ENCODE results near the gene SLFN5. TPM values are rescaled to one million over a fixed set of nuclear protein-coding genes. Genes with fewer than 3 reads are reported as not detected.
"Not testable (repeated sequence)": the region's sequence is repeated elsewhere in the genome, so short reads cannot be mapped to it uniquely, and the experiment has no call there.

Gene SLFN5
- total RNA-seq, 1 experiment from 2014 or later = 133 TPM

DNA sequence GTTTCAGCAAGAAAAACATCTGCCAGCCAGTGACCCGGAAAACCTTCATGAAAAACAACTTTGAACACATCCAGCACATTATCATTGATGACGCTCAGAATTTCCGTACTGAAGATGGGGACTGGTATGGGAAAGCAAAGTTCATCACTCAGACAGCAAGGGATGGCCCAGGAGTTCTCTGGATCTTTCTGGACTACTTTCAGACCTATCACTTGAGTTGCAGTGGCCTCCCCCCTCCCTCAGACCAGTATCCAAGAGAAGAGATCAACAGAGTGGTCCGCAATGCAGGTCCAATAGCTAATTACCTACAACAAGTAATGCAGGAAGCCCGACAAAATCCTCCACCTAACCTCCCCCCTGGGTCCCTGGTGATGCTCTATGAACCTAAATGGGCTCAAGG lies 22.2 kb downstream of the SLFN5 start:
- H3K27ac Mint-ChIP-seq (ENCODE audit: low read depth, unreplicated experiment) = no peak overlapping the region
- H3K4me1 Mint-ChIP-seq (ENCODE audit: insufficient read depth, unreplicated experiment) = no peaks in the 10 kb centered on the region
- CTCF ChIA-PET = no interaction called here
- TF ChIP-seq CTCF (IDR thresholded peaks at IDR 0.05; ENCODE audit: unreplicated experiment) = no peak
- intact Hi-C loops (cut with micrococcal nuclease) = no loop called here
- DNase-seq (ENCODE audit: unreplicated experiment) = no peak
- POLR2A ChIA-PET = no interaction called here
- no peak overlapping the region for H3K4me3 Mint-ChIP-seq (ENCODE audit: unreplicated experiment)
- BruUV-seq (replicated peaks) = no TSS peak
- H3K36me3 Mint-ChIP-seq (ENCODE audit: insufficient read depth, unreplicated experiment) = peaks cover 74% of the 10 kb centered on the region
- H3K27me3 Mint-ChIP-seq (ENCODE audit: insufficient read depth, unreplicated experiment) = no peaks in the 10 kb centered on the region
- H3K9me3 Mint-ChIP-seq (ENCODE audit: unreplicated experiment) = no peaks in the 10 kb centered on the region

- peaks cover 69% of the 10 kb centered on the region for H3K36me3 Mint-ChIP-seq (ENCODE audit: insufficient read depth, unreplicated experiment)
- no peaks in the 10 kb centered on the region for H3K4me1 Mint-ChIP-seq (ENCODE audit: insufficient read depth, unreplicated experiment)
- BruUV-seq (replicated peaks) = no TSS peak
- no peaks in the 10 kb centered on the region for H3K27me3 Mint-ChIP-seq (ENCODE audit: insufficient read depth, unreplicated experiment)
- no peak overlapping the region for H3K4me3 Mint-ChIP-seq (ENCODE audit: unreplicated experiment)
- CTCF ChIA-PET = interaction anchor here (0.6 to 1.0 kb wide), 3 partner anchors 47 to 274 kb away, joined by 3 to 7 read pairs (median 3); no protein-coding TSS in a partner anchor
- no peaks in the 10 kb centered on the region for H3K9me3 Mint-ChIP-seq (ENCODE audit: unreplicated experiment)
- intact Hi-C loops (cut with micrococcal nuclease) = no loop called here
- POLR2A ChIA-PET = interaction anchor here (2.2 kb wide), 1 partner anchor 8 kb away, joined by 11 read pairs; no protein-coding TSS in a partner anchor
- no peak for TF ChIP-seq CTCF (IDR thresholded peaks at IDR 0.05; ENCODE audit: unreplicated experiment)
- no peak overlapping the region for H3K27ac Mint-ChIP-seq (ENCODE audit: low read depth, unreplicated experiment)
- no peak for DNase-seq (ENCODE audit: unreplicated experiment)
These were observed 22.8 kb downstream of the SLFN5 start for GRCh38 chr17:35265566-35266141.

GRCh38 chr17:35274167-35275066 lies 31.5 kb downstream of the SLFN5 start:
- intact Hi-C loops (cut with micrococcal nuclease); BruUV-seq (replicated peaks): not testable (repeated sequence)
- POLR2A ChIA-PET = interaction anchor here (1.9 kb wide), 1 partner anchor 11 kb away, joined by 4 read pairs; no protein-coding TSS in a partner anchor

GRCh38 chr17:35278454-35278853 lies 35.6 kb downstream of the SLFN5 start:
- DNase-seq (ENCODE audit: unreplicated experiment); H3K4me3 Mint-ChIP-seq (ENCODE audit: unreplicated experiment); intact Hi-C loops (cut with micrococcal nuclease); H3K27ac Mint-ChIP-seq (ENCODE audit: low read depth, unreplicated experiment); H3K4me1 Mint-ChIP-seq (ENCODE audit: insufficient read depth, unreplicated experiment); BruUV-seq (replicated peaks); H3K36me3 Mint-ChIP-seq (ENCODE audit: insufficient read depth, unreplicated experiment); POLR2A ChIA-PET: not testable (repeated sequence)
- peaks cover 36% of the 10 kb centered on the region for H3K27me3 Mint-ChIP-seq (ENCODE audit: insufficient read depth, unreplicated experiment)
- CTCF ChIA-PET = interaction anchor here (0.9 kb wide), 1 partner anchor 34 kb away, joined by 3 read pairs; no protein-coding TSS in a partner anchor
- peaks cover 17% of the 10 kb centered on the region for H3K9me3 Mint-ChIP-seq (ENCODE audit: unreplicated experiment)

More at GRCh38 chr17:35274167-35275066, 31.5 kb downstream of the SLFN5 start:
- peaks cover 36% of the 10 kb centered on the region for H3K27me3 Mint-ChIP-seq (ENCODE audit: insufficient read depth, unreplicated experiment)
- H3K4me3 Mint-ChIP-seq (ENCODE audit: unreplicated experiment); H3K27ac Mint-ChIP-seq (ENCODE audit: low read depth, unreplicated experiment); H3K36me3 Mint-ChIP-seq (ENCODE audit: insufficient read depth, unreplicated experiment); H3K4me1 Mint-ChIP-seq (ENCODE audit: insufficient read depth, unreplicated experiment); DNase-seq (ENCODE audit: unreplicated experiment): not testable (repeated sequence)
- CTCF ChIA-PET = interaction anchor here (0.6 kb wide), 1 partner anchor 999 kb away, joined by 4 read pairs; no protein-coding TSS in a partner anchor
- peaks cover 17% of the 10 kb centered on the region for H3K9me3 Mint-ChIP-seq (ENCODE audit: unreplicated experiment)

DNA sequence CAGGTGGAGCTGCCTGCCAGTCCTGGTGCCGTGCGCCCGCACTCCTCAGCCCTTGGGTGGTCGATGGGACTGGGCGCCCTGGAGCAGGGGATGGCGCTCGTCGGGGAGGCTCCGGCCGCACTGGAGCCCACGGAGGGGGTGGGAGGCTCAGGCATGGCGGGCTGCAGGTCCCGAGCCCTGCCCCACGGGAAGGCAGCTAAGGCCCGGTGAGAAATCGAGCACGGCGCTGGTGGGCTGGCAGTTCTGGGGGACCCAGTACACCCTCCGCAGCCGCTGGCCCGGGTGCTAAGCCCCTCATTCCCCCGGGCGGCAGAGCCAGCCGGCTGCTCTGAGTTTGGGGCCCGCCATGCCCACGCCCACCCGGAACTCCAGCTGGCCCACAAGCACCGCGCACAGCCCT lies 36.0 kb downstream of the SLFN5 start:
- H3K27ac Mint-ChIP-seq (ENCODE audit: low read depth, unreplicated experiment); intact Hi-C loops (cut with micrococcal nuclease); H3K36me3 Mint-ChIP-seq (ENCODE audit: insufficient read depth, unreplicated experiment); DNase-seq (ENCODE audit: unreplicated experiment); H3K4me3 Mint-ChIP-seq (ENCODE audit: unreplicated experiment); BruUV-seq (replicated peaks); H3K4me1 Mint-ChIP-seq (ENCODE audit: insufficient read depth, unreplicated experiment); POLR2A ChIA-PET: not testable (repeated sequence)
- CTCF ChIA-PET = interaction anchor here (0.6 to 0.9 kb wide), 2 partner anchors 34 to 950 kb away, joined by 3 to 6 read pairs; no protein-coding TSS in a partner anchor
- Mint-ChIP-seq H3K27me3 (ENCODE audit: insufficient read depth, unreplicated experiment) (peaks cover 36% of the 10 kb centered on the region), H3K9me3 (ENCODE audit: unreplicated experiment) (peaks cover 17% of the 10 kb centered on the region)

All from MCF 10A (cell line).